H1 (cell line): Measurements from ENCODE around the gene NAGA. TPM values are rescaled to one million over a fixed set of nuclear protein-coding genes. Genes with fewer than 3 reads are reported as not detected.

Experiments
- CTCF ChIA-PET: fragments of 300-600 bp; sonication (Branson Sonifier 250); formaldehyde crosslinking; loops from one replicate; lab custom pipeline; 2021; ENCODE audit not compliant: partially characterized antibody; lab: Charles Lee
- POLR2A ChIA-PET: fragments of 300-600 bp; sonication (Branson Sonifier 250); formaldehyde crosslinking; loops from one replicate; lab custom pipeline; 2021; ENCODE audit warnings: inconsistent platforms; ENCODE audit not compliant: partially characterized antibody; lab: Charles Lee
- DNase-seq, 2 experiments: peaks; one replicate each; pipeline versions ENCODE4 v3.0.0 to v3.0.0-alpha.2; 2010 to 2022; ENCODE audit warnings: low spot score in 2 of 2, low read depth in 1 of 2, mixed read lengths in 1 of 2
- FAIRE-seq: peaks from 2 replicates; lab custom pipeline; 2011; peaks lifted over from hg19 to GRCh38; lab: Jason Lieb, UNC
- H2AFZ ChIP-seq: 2 replicates; pipeline ENCODE4 v1.8.1; 2012; ENCODE audit warnings: low read length, inconsistent platforms
- H2AK5ac ChIP-seq: 2 replicates; pipeline ENCODE4 v1.6.1; 2013; ENCODE audit warnings: low read depth, low read length
- H2BK120ac ChIP-seq: replicated peaks from 2 replicates; pipeline ENCODE3; 2013; ENCODE audit warnings: low read depth, low read length, inconsistent platforms
- H2BK12ac ChIP-seq: 2 replicates; pipeline ENCODE4 v1.6.1; 2013; ENCODE audit warnings: low read depth, low read length
- H2BK15ac ChIP-seq: 2 replicates; pipeline ENCODE4 v1.6.1; 2013; ENCODE audit warnings: low read length
- H2BK20ac ChIP-seq: 2 replicates; pipeline ENCODE4 v1.6.1; 2013; ENCODE audit warnings: low read length
- H2BK5ac ChIP-seq: 2 replicates; pipeline ENCODE4 v1.6.1; 2013; ENCODE audit warnings: low read depth, low read length
- H3K14ac ChIP-seq: 2 replicates; pipeline ENCODE4 v1.6.1; 2013; ENCODE audit warnings: inconsistent platforms; ENCODE audit not compliant: insufficient read length
- H3K18ac ChIP-seq: 2 replicates; pipeline ENCODE4 v1.6.1; 2013; ENCODE audit warnings: low read length; ENCODE audit errors: extremely low read depth
- H3K23ac ChIP-seq: 2 replicates; pipeline ENCODE4 v1.6.1; 2013; ENCODE audit warnings: inconsistent platforms; ENCODE audit not compliant: insufficient read length
- H3K23me2 ChIP-seq: 2 replicates; pipeline ENCODE4 v1.6.1; 2013; ENCODE audit warnings: low read depth, low read length
- H3K27ac ChIP-seq: 2 replicates; pipeline ENCODE4 v1.6.1; 2011; ENCODE audit warnings: low read depth, low read length, inconsistent platforms
- H3K27me3 ChIP-seq, 4 experiments: replicated peaks in 1 of 4; 1 replicate in 1 of 4; 2 replicates in 3 of 4; pipeline versions ENCODE4 v1.6.1 to v1.8.1; 2011 to 2013; ENCODE audit warnings: low read length in 3 of 4, mild to moderate bottlenecking in 3 of 4, inconsistent platforms in 2 of 4, mixed read lengths in 2 of 4, moderate library complexity in 1 of 4; ENCODE audit not compliant: control insufficient read depth in 3 of 4, insufficient read depth in 3 of 4; ENCODE audit errors: extremely low read depth in 1 of 4
- H3K36me3 ChIP-seq, 4 experiments: 2 replicates each; pipeline versions ENCODE4 v1.6.1 to v1.8.1; 2011 to 2013; ENCODE audit warnings: mild to moderate bottlenecking in 4 of 4, low read length in 3 of 4, moderate library complexity in 2 of 4, control low read depth in 1 of 4, inconsistent platforms in 1 of 4; ENCODE audit not compliant: insufficient read depth in 4 of 4, control insufficient read depth in 2 of 4
- H3K4ac ChIP-seq: replicated peaks from 2 replicates; pipeline ENCODE3; 2013; ENCODE audit warnings: low read length, low read depth, mixed read lengths, inconsistent platforms; ENCODE audit not compliant: insufficient read length
- H3K4me1 ChIP-seq, 4 experiments: replicated peaks in 1 of 4; 1 replicate in 1 of 4; 2 replicates in 3 of 4; pipeline versions ENCODE4 v1.6.1 to v1.8.1; 2011 to 2013; ENCODE audit warnings: low read length in 3 of 4, inconsistent platforms in 2 of 4, mixed read lengths in 1 of 4; ENCODE audit not compliant: insufficient read depth in 4 of 4, control insufficient read depth in 3 of 4
- H3K4me2 ChIP-seq, 2 experiments: 2 replicates each; pipeline versions ENCODE4 v1.6.1 to v1.8.1; 2011 to 2013; ENCODE audit warnings: low read depth in 2 of 2, low read length in 2 of 2, control low read depth in 1 of 2, inconsistent platforms in 1 of 2, mild to moderate bottlenecking in 1 of 2; ENCODE audit not compliant: insufficient read depth in 1 of 2
- H3K4me3 ChIP-seq, 4 experiments: fragments of 200-600, 300-600 bp in 1 of 4; sonication (generic), shearing (Covaris generic), sonication (Bioruptor Twin) in 1 of 4; 2 replicates each; pipeline versions ENCODE4 v1.5.1 to v1.8.1; 2011 to 2016; ENCODE audit warnings: low read length in 4 of 4, low read depth in 3 of 4, control low read depth in 2 of 4, inconsistent platforms in 2 of 4, mild to moderate bottlenecking in 2 of 4, mixed read lengths in 1 of 4, moderate library complexity in 1 of 4; ENCODE audit not compliant: insufficient read depth in 2 of 4; ENCODE audit errors: extremely low read depth in 1 of 4
- H3K56ac ChIP-seq: replicated peaks from 2 replicates; pipeline ENCODE3; 2013; ENCODE audit warnings: low read depth, mild to moderate bottlenecking, mixed read lengths, low read length, inconsistent platforms; ENCODE audit not compliant: insufficient read length
- H3K79me1 ChIP-seq: 2 replicates; pipeline ENCODE4 v1.6.1; 2013; ENCODE audit warnings: low read depth, low read length, control low read depth
- H3K79me2 ChIP-seq, 2 experiments: 2 replicates each; pipeline versions ENCODE4 v1.6.1 to v1.8.1; 2012 to 2013; ENCODE audit warnings: low read length in 2 of 2, mild to moderate bottlenecking in 2 of 2, inconsistent platforms in 1 of 2; ENCODE audit not compliant: insufficient read depth in 2 of 2, control insufficient read depth in 1 of 2
- H3K9ac ChIP-seq, 4 experiments: replicated peaks in 1 of 4; 1 replicate in 1 of 4; 2 replicates in 3 of 4; pipeline versions ENCODE4 v1.6.1 to v1.8.1; 2011 to 2013; ENCODE audit warnings: low read depth in 3 of 4, low read length in 3 of 4, control low read depth in 2 of 4, mild to moderate bottlenecking in 2 of 4, moderate library complexity in 2 of 4, inconsistent platforms in 1 of 4; ENCODE audit errors: extremely low read depth in 1 of 4
- H3K9me3 ChIP-seq, 2 experiments: 2 replicates each; pipeline versions ENCODE4 v1.6.1 to v1.8.1; 2012 to 2013; ENCODE audit warnings: mild to moderate bottlenecking in 2 of 2, moderate library complexity in 2 of 2, control low read depth in 1 of 2, inconsistent platforms in 1 of 2, low read depth in 1 of 2, low read length in 1 of 2, mixed read lengths in 1 of 2; ENCODE audit not compliant: insufficient read depth in 2 of 2
- H4K20me1 ChIP-seq, 2 experiments: replicated peaks in 1 of 2; 2 replicates each; pipeline versions ENCODE3 to v1.8.1; 2011 to 2013; ENCODE audit warnings: inconsistent platforms in 2 of 2, low read length in 2 of 2, mild to moderate bottlenecking in 1 of 2; ENCODE audit not compliant: insufficient read depth in 2 of 2, control insufficient read depth in 1 of 2
- H4K5ac ChIP-seq: 2 replicates; pipeline ENCODE4 v1.6.1; 2013; ENCODE audit warnings: low read length, low read depth, mixed read lengths, inconsistent platforms; ENCODE audit not compliant: insufficient read length
- H4K8ac ChIP-seq: 2 replicates; pipeline ENCODE4 v1.8.0; 2013; ENCODE audit warnings: mild to moderate bottlenecking, moderate library complexity, low read length, inconsistent platforms; ENCODE audit not compliant: insufficient read depth; ENCODE audit errors: extremely low read depth
- H4K91ac ChIP-seq: replicated peaks from 2 replicates; pipeline ENCODE3; 2013; ENCODE audit warnings: low read length, mixed read lengths, inconsistent platforms; ENCODE audit not compliant: insufficient read length
- CHD2 ChIP-seq: IDR thresholded peaks from 2 replicates; pipeline ENCODE4 v1.6.1; 2012; ENCODE audit warnings: low read length, improper control_type of control experiment
- CREB1 ChIP-seq: IDR thresholded peaks from 2 replicates; pipeline ENCODE4 v1.6.1; 2012; ENCODE audit warnings: inconsistent platforms
- EP300 ChIP-seq, 2 experiments: IDR thresholded peaks; 1 replicate in 1 of 2; 2 replicates in 1 of 2; pipeline ENCODE4 v1.6.1; 2011 to 2012; ENCODE audit warnings: low read depth in 2 of 2, low read length in 2 of 2, mild to moderate bottlenecking in 2 of 2, borderline replicate concordance in 1 of 2, inconsistent platforms in 1 of 2, moderate library complexity in 1 of 2
- MAFK ChIP-seq: IDR thresholded peaks from 2 replicates; pipeline ENCODE4 v1.6.1; 2012; ENCODE audit warnings: low read depth, mild to moderate bottlenecking, improper control_type of control experiment, low read length
- SAP30 ChIP-seq: fragments of 300-600 bp; sonication (generic); IDR thresholded peaks from 2 replicates; pipeline ENCODE4 v1.7.1; 2012; ENCODE audit warnings: low read length, moderate library complexity, mild to moderate bottlenecking, inconsistent platforms; ENCODE audit not compliant: insufficient read depth, insufficient replicate concordance
- SIN3A ChIP-seq, 2 experiments: IDR thresholded peaks in 1 of 2; conservative IDR thresholded peaks in 1 of 2; 2 replicates each; pipeline ENCODE4 v1.6.1; 2011 to 2012; ENCODE audit warnings: low read length in 2 of 2, improper control_type of control experiment in 1 of 2, low read depth in 1 of 2, mild to moderate bottlenecking in 1 of 2
- TBP ChIP-seq: IDR thresholded peaks from 2 replicates; pipeline ENCODE4 v1.6.1; 2011; ENCODE audit warnings: low read depth, low read length, improper control_type of control experiment
- TCF12 ChIP-seq: IDR thresholded peaks from 2 replicates; pipeline ENCODE4 v1.6.1; 2011; ENCODE audit warnings: low read depth, mild to moderate bottlenecking, low read length
- WGBS, 2 experiments: shearing (Covaris generic) in 1 of 2; methylation state at CpG; one replicate each; pipeline versions ENCODE4 v1.1.6 to v1.1.7; 2013 to 2015; ENCODE audit warnings: low lambda C conversion rate in 2 of 2, mixed read lengths in 2 of 2, inconsistent platforms in 1 of 2, low coverage in 1 of 2, missing lambda C conversion rate in 1 of 2; ENCODE audit not compliant: insufficient replicate concordance in 2 of 2, insufficient coverage in 1 of 2, insufficient read length in 1 of 2; ENCODE audit errors: extremely low coverage in 1 of 2, missing lambda C conversion rate in 1 of 2; 5-methylcytosine and 5-hydroxymethylcytosine counted together
- polyA plus RNA-seq, 7 experiments: library from polyadenylated mRNA; depleted of rRNA in 3 of 7; stranded (reverse) in 5 of 7; unstranded in 2 of 7; fragments of >200 nt in 5 of 7; fragments of 200-250 nt in 2 of 7; gene quantifications; 1 replicate in 5 of 7; 2 replicates in 1 of 7; 4 replicates in 1 of 7; pipeline versions ENCODE4 v1.2.1 to v1.2.3, GENCODE V29; 2011 to 2013; ENCODE audit warnings: missing spikeins in 2 of 7, mixed read lengths in 2 of 7
- total RNA-seq: library from RNA; stranded (reverse); fragmentation: NEBNext Ultra II Directional; extraction: Animal tissue kit (Norgen Biotek cat#: 25700); gene quantifications from 2 replicates; pipeline ENCODE4 v1.2.1, GENCODE V29; 2021
- TF ChIP-seq, protein P1 (sequence below): IDR thresholded peaks from 2 replicates; pipeline ENCODE4 v1.6.1; 2012; ENCODE audit warnings: low read length, inconsistent platforms

The NAGA gene
- total and polyA plus RNA-seq, 2 of the 8 experiments (the other 6 are each of a cell fraction or from before 2014, with no cell fraction given) = 14.8 to 30.7 TPM

DNA sequence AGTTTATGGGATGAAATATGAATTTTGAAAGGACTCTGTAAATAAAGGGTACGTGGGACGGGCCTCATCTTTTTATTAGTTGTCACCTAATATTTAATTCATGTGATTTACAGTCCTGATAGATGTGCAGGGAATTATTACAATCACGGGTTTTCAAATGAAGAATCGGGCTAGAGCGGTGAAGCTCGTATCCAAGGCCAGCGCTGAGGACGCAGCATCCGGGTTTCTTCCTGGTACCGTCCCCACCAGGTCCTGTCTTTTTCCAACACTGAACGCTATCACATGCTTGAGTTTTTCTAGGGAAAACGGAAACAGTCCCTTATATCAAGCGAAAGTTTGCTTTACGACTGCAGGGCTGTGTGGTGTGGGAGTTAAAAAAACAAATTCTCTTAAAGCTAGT lies 9.7 kb upstream of the NAGA start:
- H2AK5ac ChIP-seq = no peak overlapping the region
- H3K4me1 ChIP-seq = peaks cover 0 to 4% (median 1%) of the 10 kb centered on the region in 4 experiments; a peak in 4 of 7 replicates
- CTCF ChIA-PET = interaction anchor here (0.6 to 2.2 kb wide), 8 partner anchors 9 to 303 kb away, joined by 3 to 10 read pairs (median 4); partner anchors contain the start of gene NDUFA6
- peaks cover 3% of the 10 kb centered on the region; the same call in 1 of the 2 replicates for H3K79me1 ChIP-seq
- H3K4me3 ChIP-seq = peak overlapping the region; percentile 65 to 87 (median 78)
- no peak overlapping the region for H4K91ac ChIP-seq
- H2BK12ac ChIP-seq = no peak overlapping the region
- DNase-seq (no peak), FAIRE-seq (no peak)
- H4K5ac ChIP-seq = no peak overlapping the region
- H3K4me2 ChIP-seq = peak overlapping the region; percentile 82 to 86
- no peak overlapping the region for H4K8ac ChIP-seq
- no peak overlapping the region for H2BK20ac ChIP-seq
- no peak for TF ChIP-seq CREB1
- TF ChIP-seq, protein P1, sequence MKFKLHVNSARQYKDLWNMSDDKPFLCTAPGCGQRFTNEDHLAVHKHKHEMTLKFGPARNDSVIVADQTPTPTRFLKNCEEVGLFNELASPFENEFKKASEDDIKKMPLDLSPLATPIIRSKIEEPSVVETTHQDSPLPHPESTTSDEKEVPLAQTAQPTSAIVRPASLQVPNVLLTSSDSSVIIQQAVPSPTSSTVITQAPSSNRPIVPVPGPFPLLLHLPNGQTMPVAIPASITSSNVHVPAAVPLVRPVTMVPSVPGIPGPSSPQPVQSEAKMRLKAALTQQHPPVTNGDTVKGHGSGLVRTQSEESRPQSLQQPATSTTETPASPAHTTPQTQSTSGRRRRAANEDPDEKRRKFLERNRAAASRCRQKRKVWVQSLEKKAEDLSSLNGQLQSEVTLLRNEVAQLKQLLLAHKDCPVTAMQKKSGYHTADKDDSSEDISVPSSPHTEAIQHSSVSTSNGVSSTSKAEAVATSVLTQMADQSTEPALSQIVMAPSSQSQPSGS = no peak
- TF ChIP-seq MAFK = no peak
- TF ChIP-seq EP300 (IDR thresholded peaks at IDR 0.05; ENCODE audit: borderline replicate concordance in 1 of 2, low read depth in 2 of 2, low read length in 2 of 2) = no peak
- no peak for TF ChIP-seq CHD2
- peak; percentile 28 for TF ChIP-seq SAP30
- no peak for TF ChIP-seq TCF12
- TF ChIP-seq TBP = no peak
- TF ChIP-seq SIN3A (conservative IDR thresholded peaks at IDR 0.05 in 1 of 2, IDR thresholded peaks at IDR 0.05 in 1 of 2; ENCODE audit: low read depth in 1 of 2, low read length in 2 of 2) = peak in 1 of 2 experiments; percentile 24; a peak in 1 of 4 replicates
- H3K14ac ChIP-seq = no peak overlapping the region
- H3K9ac ChIP-seq = peak overlapping the region in 3 of 4 experiments; percentile 71 to 96 (median 91); a peak in 4 of 7 replicates
- H3K23ac ChIP-seq = no peak overlapping the region
- no peaks in the 10 kb centered on the region for H3K9me3 ChIP-seq
- H4K20me1 ChIP-seq = no peaks in the 10 kb centered on the region
- H3K27ac ChIP-seq = no peak overlapping the region; the same call in 1 of the 2 replicates
- H3K4ac ChIP-seq = no peak overlapping the region
- H3K27me3 ChIP-seq = no peaks in the 10 kb centered on the region
- no peak overlapping the region for H2AFZ ChIP-seq
- H3K56ac ChIP-seq = no peak overlapping the region
- peaks cover 3 to 15% (median 7%) of the 10 kb centered on the region in 4 experiments; a peak in 5 of 8 replicates for H3K36me3 ChIP-seq
- 36% methylated on average over 14 of the region's 14 CpGs; no CpG with 5 or more reads in 1 of the 2 experiments for WGBS, 2 experiments
- peaks cover 2% of the 10 kb centered on the region for H3K23me2 ChIP-seq
- peaks cover 0 to 9% of the 10 kb centered on the region in 2 experiments; a peak in 2 of 4 replicates for H3K79me2 ChIP-seq
- H3K18ac ChIP-seq = no peak overlapping the region
- H2BK15ac ChIP-seq = no peak overlapping the region
- no peak overlapping the region for H2BK120ac ChIP-seq
- H2BK5ac ChIP-seq = peak overlapping the region; percentile 12; the same call in 1 of the 2 replicates
- POLR2A ChIA-PET = interaction anchor here (0.7 to 8.9 kb wide), 9 partner anchors 10 to 197 kb away, joined by 3 to 94 read pairs (median 5); partner anchors contain the start of genes NAGA and NDUFA6
